BE2C (cell line): ENCODE measurements around the gene YKT6.
A peak's percentile ranks its signal among the peaks of the same experiment; 100 is the strongest.

Experiments
- DNase-seq: peaks from one replicate; pipeline ENCODE4 v3.0.0-alpha.2; 2020
- H3K27me3 ChIP-seq: fragments of 250-450 bp; sonication (Bioruptor Pico); 2 replicates; pipeline ENCODE4 v1.5.1; 2020; ENCODE audit warnings: mild to moderate bottlenecking
- H3K36me3 ChIP-seq: fragments of 250-450 bp; sonication (Bioruptor Pico); 2 replicates; pipeline ENCODE4 v1.5.1; 2020; ENCODE audit warnings: mild to moderate bottlenecking
- H3K4me1 ChIP-seq: fragments of 250-450 bp; sonication (Bioruptor Pico); 2 replicates; pipeline ENCODE4 v1.5.1; 2020
- H3K4me3 ChIP-seq: 2 replicates; pipeline ENCODE4 v1.5.1; 2011; ENCODE audit warnings: low read depth, low read length
- H3K9me3 ChIP-seq: fragments of 250-450 bp; sonication (Bioruptor Pico); 2 replicates; pipeline ENCODE4 v1.5.1; 2020
- CTCF ChIP-seq: IDR thresholded peaks from 2 replicates; pipeline ENCODE4 v1.5.1; 2012; ENCODE audit warnings: mild to moderate bottlenecking, low read depth, low read length

The YKT6 gene

GRCh38 chr7:44231088-44231487, 30.3 kb downstream of the YKT6 start:
- Histone ChIP-seq H3K27me3 (no peaks in the 10 kb centered on the region), H3K4me3 (no peak overlapping the region), H3K4me1 (peaks cover 7% of the 10 kb centered on the region), H3K9me3 (no peaks in the 10 kb centered on the region), H3K36me3 (no peaks in the 10 kb centered on the region)
- DNase-seq, result no peak
- TF ChIP-seq CTCF, result no peak

GRCh38 chr7:44232396-44232795, 31.6 kb downstream of the YKT6 start:
- no peaks in the 10 kb centered on the region for H3K9me3 ChIP-seq
- TF ChIP-seq CTCF, result no peak
- no peak overlapping the region for H3K4me3 ChIP-seq
- H3K36me3 ChIP-seq, result no peaks in the 10 kb centered on the region
- no peak for DNase-seq
- H3K4me1 ChIP-seq, result peaks cover 8% of the 10 kb centered on the region
- no peaks in the 10 kb centered on the region for H3K27me3 ChIP-seq

GRCh38 chr7:44232901-44233715, 32.3 kb downstream of the YKT6 start:
- TF ChIP-seq CTCF, result no peak
- H3K9me3 ChIP-seq, result no peaks in the 10 kb centered on the region
- H3K27me3 ChIP-seq, result no peaks in the 10 kb centered on the region
- H3K36me3 ChIP-seq, result no peaks in the 10 kb centered on the region
- DNase-seq, result no peak
- H3K4me3 ChIP-seq, result no peak overlapping the region
- peaks cover 8% of the 10 kb centered on the region for H3K4me1 ChIP-seq

- DNase-seq, result no peak
- no peaks in the 10 kb centered on the region for H3K36me3 ChIP-seq
- H3K27me3 ChIP-seq, result no peaks in the 10 kb centered on the region
- no peak for TF ChIP-seq CTCF
- H3K4me3 ChIP-seq, result no peak overlapping the region
- peaks cover 8% of the 10 kb centered on the region for H3K4me1 ChIP-seq
- H3K9me3 ChIP-seq, result no peaks in the 10 kb centered on the region
These were observed 34.3 kb downstream of the YKT6 start for GRCh38 chr7:44235066-44235465.

- H3K27me3 ChIP-seq, result no peaks in the 10 kb centered on the region
- H3K9me3 ChIP-seq, result no peaks in the 10 kb centered on the region
- peak; percentile 51 for DNase-seq
- H3K4me3 ChIP-seq, result no peak overlapping the region
- no peaks in the 10 kb centered on the region for H3K36me3 ChIP-seq
- peaks cover 8% of the 10 kb centered on the region for H3K4me1 ChIP-seq
- TF ChIP-seq CTCF, result no peak
These were observed 35.0 kb downstream of the YKT6 start for GRCh38 chr7:44235582-44236332.

- H3K9me3 ChIP-seq, result no peaks in the 10 kb centered on the region
- no peaks in the 10 kb centered on the region for H3K27me3 ChIP-seq
- H3K4me1 ChIP-seq, result peaks cover 8% of the 10 kb centered on the region
- DNase-seq, result no peak
- TF ChIP-seq CTCF, result peak; percentile 19; the same call in 1 of the 2 replicates
- no peak overlapping the region for H3K4me3 ChIP-seq
- H3K36me3 ChIP-seq, result no peaks in the 10 kb centered on the region
These were observed 35.6 kb downstream of the YKT6 start for GRCh38 chr7:44236333-44236728.
